K562 (cell line): ENCODE data around the gene UNC119. TPM values are rescaled to one million over a fixed set of nuclear protein-coding genes. Genes with fewer than 3 reads are reported as not detected.

Experiments used
- BCL6 ChIP-seq: fragments of 250-450 bp; sonication (Bioruptor Pico); IDR thresholded peaks from 2 replicates; pipeline ENCODE4 v1.4.0; 2020
- CCAR2 ChIP-seq: fragments of 200-400 bp; formaldehyde crosslinking; IDR thresholded peaks from 2 replicates; pipeline ENCODE4 v1.6.1; 2017; ENCODE audit warnings: mild to moderate bottlenecking, low read depth, low read length
- DNMT1 ChIP-seq: fragments of 450-650 bp; IDR thresholded peaks from 2 replicates; pipeline ENCODE4 v1.6.1; 2016; ENCODE audit warnings: antibody characterized with exemption, mild to moderate bottlenecking
- HNRNPLL ChIP-seq: fragments of 200-400 bp; formaldehyde crosslinking; IDR thresholded peaks from 2 replicates; pipeline ENCODE4 v1.6.1; 2017; ENCODE audit warnings: low read length, low read depth, mild to moderate bottlenecking; ENCODE audit not compliant: poor library complexity, severe bottlenecking
- JUND ChIP-seq, 2 experiments: IDR thresholded peaks; 2 replicates in 1 of 2; 3 replicates in 1 of 2; pipeline ENCODE4 v1.6.1; 2011; ENCODE audit warnings: borderline replicate concordance in 2 of 2, low read depth in 2 of 2, low read length in 2 of 2, improper control_type of control experiment in 1 of 2, missing biosample characterization in 1 of 2, missing genetic modification characterization in 1 of 2, missing genetic modification reagents in 1 of 2
- L3MBTL2 ChIP-seq: fragments of 450-650 bp; IDR thresholded peaks from 2 replicates; pipeline ENCODE4 v1.6.1; 2016; ENCODE audit warnings: mild to moderate bottlenecking, moderate library complexity
- POLR2H ChIP-seq: IDR thresholded peaks from 2 replicates; pipeline ENCODE4 v1.6.1; 2016; ENCODE audit warnings: missing genetic modification characterization, low read depth, mild to moderate bottlenecking, control low read depth, missing compliant biosample characterization, moderate library complexity
- PTBP1 ChIP-seq: fragments of 200-400 bp; formaldehyde crosslinking; IDR thresholded peaks from 2 replicates; pipeline ENCODE4 v1.6.1; 2017; ENCODE audit warnings: low read depth, low read length
- polyA plus RNA-seq, 8 experiments: library from polyadenylated mRNA; depleted of rRNA in 4 of 8; stranded (reverse) in 5 of 8; unstranded in 3 of 8; fragments of >200 nt; fragmentation: Nextera tagmentation in 2 of 8; fragmentation: Illumina TruSeq in 1 of 8; extraction: Ambion mirVana in 2 of 8; extraction: Trizol in 1 of 8; gene quantifications; 2 replicates each; pipeline versions ENCODE4 v1.2.1 to v1.2.3, GENCODE V29; 2011 to 2014; ENCODE audit warnings: inconsistent platforms in 1 of 8, missing spikeins in 1 of 8
- total RNA-seq, 7 experiments: library from RNA; depleted of rRNA in 6 of 7; stranded (reverse); fragments of >200 nt in 6 of 7; fragmentation: Illumina TruSeq in 2 of 7; extraction: Trizol in 2 of 7; gene quantifications; 2 replicates each; pipeline versions ENCODE4 v1.2.1 to v1.2.3, GENCODE V29; 2011 to 2021; ENCODE audit warnings: low replicate concordance in 1 of 7
- TF ChIP-seq, protein P1 (sequence below): fragments of 450-650 bp; formaldehyde crosslinking; IDR thresholded peaks from 2 replicates; pipeline ENCODE4 v1.4.0; 2022; ENCODE audit warnings: missing genetic modification characterization
- TF ChIP-seq, protein P2 (sequence below), 2 experiments: fragments of 450-650 bp; IDR thresholded peaks; 2 replicates each; pipeline ENCODE4 v1.6.1; 2018; ENCODE audit warnings: mild to moderate bottlenecking in 2 of 2, low read depth in 1 of 2; ENCODE audit not compliant: partially characterized antibody in 2 of 2
- TF ChIP-seq, protein P3 (sequence below): fragments of 450-650 bp; IDR thresholded peaks from 2 replicates; pipeline ENCODE4 v1.6.1; 2016
- TF ChIP-seq, protein P4 (sequence below): sonication (generic); formaldehyde crosslinking; IDR thresholded peaks from 2 replicates; pipeline ENCODE4 v1.8.0; 2022; ENCODE audit warnings: missing genetic modification reagents, mild to moderate bottlenecking, moderate library complexity, borderline replicate concordance
- TF ChIP-seq, protein P5 (sequence below): IDR thresholded peaks from 2 replicates; pipeline ENCODE4 v1.6.1; 2012; ENCODE audit warnings: low read depth, low read length, improper control_type of control experiment, borderline replicate concordance
- TF ChIP-seq, protein P6 (sequence below), 2 experiments: fragments of 450-650 bp; IDR thresholded peaks; 2 replicates each; pipeline ENCODE4 v1.6.1; 2016

The UNC119 gene
- total and polyA plus RNA-seq, 9 of the 15 experiments (the other 6 are each of a cell fraction or from before 2014, with no cell fraction given) = 0.37 to 47.7 (median 16.3) TPM

DNA sequence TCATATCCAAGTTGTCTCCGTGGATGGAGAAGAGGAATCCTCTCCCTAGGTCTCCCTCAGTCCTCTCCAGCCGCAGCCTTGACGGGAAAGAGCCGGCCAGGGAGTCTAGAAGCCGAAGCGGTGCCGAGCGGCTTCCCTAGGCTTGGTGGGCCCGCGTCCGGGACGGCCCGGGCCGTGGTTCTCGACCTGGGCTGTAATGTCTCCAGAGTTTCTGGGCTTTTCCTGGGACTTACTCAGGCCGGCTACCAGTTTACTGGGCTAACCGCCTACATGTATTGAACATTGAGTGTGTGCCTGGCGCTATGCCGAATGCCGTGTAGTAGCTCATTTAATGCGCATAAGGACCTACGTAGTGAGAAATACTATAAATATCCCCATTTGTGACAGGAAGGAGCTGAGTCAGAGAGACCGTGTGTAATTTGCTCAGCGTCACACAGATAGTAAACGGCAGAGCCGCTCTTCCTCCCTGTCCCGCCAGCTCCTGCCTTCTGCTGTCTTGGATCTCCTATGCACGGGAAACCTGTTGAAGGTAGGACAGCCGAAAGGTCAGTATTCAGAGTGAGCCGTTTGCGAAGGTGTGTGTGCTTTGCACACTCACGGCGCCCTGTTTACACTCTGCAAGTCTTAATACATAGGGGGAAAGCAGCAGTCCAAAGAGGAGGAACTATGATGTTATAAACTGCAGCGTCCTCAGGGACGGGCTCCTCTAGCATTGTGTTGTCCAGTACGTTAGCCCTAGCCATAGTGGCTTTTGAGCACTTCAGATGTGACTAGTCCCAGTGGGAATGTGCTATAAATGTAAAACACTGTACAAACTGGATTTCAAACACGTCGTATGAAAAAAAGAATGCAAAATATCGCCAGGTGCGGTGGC lies 47.1 kb upstream of the UNC119 start (continued):
- TF ChIP-seq, protein P1, sequence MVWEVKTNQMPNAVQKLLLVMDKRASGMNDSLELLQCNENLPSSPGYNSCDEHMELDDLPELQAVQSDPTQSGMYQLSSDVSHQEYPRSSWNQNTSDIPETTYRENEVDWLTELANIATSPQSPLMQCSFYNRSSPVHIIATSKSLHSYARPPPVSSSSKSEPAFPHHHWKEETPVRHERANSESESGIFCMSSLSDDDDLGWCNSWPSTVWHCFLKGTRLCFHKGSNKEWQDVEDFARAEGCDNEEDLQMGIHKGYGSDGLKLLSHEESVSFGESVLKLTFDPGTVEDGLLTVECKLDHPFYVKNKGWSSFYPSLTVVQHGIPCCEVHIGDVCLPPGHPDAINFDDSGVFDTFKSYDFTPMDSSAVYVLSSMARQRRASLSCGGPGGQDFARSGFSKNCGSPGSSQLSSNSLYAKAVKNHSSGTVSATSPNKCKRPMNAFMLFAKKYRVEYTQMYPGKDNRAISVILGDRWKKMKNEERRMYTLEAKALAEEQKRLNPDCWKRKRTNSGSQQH (CRISPR knock-in tag) = no peak
- TF ChIP-seq, protein P2, sequence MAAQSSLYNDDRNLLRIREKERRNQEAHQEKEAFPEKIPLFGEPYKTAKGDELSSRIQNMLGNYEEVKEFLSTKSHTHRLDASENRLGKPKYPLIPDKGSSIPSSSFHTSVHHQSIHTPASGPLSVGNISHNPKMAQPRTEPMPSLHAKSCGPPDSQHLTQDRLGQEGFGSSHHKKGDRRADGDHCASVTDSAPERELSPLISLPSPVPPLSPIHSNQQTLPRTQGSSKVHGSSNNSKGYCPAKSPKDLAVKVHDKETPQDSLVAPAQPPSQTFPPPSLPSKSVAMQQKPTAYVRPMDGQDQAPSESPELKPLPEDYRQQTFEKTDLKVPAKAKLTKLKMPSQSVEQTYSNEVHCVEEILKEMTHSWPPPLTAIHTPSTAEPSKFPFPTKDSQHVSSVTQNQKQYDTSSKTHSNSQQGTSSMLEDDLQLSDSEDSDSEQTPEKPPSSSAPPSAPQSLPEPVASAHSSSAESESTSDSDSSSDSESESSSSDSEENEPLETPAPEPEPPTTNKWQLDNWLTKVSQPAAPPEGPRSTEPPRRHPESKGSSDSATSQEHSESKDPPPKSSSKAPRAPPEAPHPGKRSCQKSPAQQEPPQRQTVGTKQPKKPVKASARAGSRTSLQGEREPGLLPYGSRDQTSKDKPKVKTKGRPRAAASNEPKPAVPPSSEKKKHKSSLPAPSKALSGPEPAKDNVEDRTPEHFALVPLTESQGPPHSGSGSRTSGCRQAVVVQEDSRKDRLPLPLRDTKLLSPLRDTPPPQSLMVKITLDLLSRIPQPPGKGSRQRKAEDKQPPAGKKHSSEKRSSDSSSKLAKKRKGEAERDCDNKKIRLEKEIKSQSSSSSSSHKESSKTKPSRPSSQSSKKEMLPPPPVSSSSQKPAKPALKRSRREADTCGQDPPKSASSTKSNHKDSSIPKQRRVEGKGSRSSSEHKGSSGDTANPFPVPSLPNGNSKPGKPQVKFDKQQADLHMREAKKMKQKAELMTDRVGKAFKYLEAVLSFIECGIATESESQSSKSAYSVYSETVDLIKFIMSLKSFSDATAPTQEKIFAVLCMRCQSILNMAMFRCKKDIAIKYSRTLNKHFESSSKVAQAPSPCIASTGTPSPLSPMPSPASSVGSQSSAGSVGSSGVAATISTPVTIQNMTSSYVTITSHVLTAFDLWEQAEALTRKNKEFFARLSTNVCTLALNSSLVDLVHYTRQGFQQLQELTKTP (IDR thresholded peaks at IDR 0.05; ENCODE audit: low read depth in 1 of 2, partially characterized antibody in 2 of 2) = peak in 1 of 2 experiments; percentile 26
- TF ChIP-seq CCAR2 (no peak), DNMT1 (peak; percentile 50; the same call in 1 of the 2 replicates), POLR2H (peak; percentile 78), PTBP1 (peak; percentile 82; the same call in 1 of the 2 replicates), JUND (IDR thresholded peaks at IDR 0.05; ENCODE audit: borderline replicate concordance, low read depth, low read length) (no peak), JUND (tag; IDR thresholded peaks at IDR 0.05; ENCODE audit: borderline replicate concordance, low read depth, low read length) (peak; percentile 70; the same call in 2 of the 3 replicates), BCL6 (CRISPR knock-in tag) (no peak), HNRNPLL (peak; percentile 54), L3MBTL2 (peak; percentile 11; the same call in 1 of the 2 replicates)
- TF ChIP-seq, protein P3, sequence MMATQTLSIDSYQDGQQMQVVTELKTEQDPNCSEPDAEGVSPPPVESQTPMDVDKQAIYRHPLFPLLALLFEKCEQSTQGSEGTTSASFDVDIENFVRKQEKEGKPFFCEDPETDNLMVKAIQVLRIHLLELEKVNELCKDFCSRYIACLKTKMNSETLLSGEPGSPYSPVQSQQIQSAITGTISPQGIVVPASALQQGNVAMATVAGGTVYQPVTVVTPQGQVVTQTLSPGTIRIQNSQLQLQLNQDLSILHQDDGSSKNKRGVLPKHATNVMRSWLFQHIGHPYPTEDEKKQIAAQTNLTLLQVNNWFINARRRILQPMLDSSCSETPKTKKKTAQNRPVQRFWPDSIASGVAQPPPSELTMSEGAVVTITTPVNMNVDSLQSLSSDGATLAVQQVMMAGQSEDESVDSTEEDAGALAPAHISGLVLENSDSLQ = peak; percentile 93
- TF ChIP-seq, protein P4, sequence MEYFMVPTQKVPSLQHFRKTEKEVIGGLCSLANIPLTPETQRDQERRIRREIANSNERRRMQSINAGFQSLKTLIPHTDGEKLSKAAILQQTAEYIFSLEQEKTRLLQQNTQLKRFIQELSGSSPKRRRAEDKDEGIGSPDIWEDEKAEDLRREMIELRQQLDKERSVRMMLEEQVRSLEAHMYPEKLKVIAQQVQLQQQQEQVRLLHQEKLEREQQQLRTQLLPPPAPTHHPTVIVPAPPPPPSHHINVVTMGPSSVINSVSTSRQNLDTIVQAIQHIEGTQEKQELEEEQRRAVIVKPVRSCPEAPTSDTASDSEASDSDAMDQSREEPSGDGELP (CRISPR knock-in tag) = peak; percentile 53; the same call in 1 of the 2 replicates
- TF ChIP-seq, protein P5, sequence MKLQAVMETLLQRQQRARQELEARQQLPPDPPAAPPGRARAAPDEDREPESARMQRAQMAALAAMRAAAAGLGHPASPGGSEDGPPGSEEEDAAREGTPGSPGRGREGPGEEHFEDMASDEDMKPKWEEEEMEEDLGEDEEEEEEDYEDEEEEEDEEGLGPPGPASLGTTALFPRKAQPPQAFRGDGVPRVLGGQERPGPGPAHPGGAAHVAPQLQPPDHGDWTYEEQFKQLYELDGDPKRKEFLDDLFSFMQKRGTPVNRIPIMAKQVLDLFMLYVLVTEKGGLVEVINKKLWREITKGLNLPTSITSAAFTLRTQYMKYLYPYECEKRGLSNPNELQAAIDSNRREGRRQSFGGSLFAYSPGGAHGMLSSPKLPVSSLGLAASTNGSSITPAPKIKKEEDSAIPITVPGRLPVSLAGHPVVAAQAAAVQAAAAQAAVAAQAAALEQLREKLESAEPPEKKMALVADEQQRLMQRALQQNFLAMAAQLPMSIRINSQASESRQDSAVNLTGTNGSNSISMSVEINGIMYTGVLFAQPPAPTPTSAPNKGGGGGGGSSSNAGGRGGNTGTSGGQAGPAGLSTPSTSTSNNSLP = no peak
- TF ChIP-seq, protein P6, sequence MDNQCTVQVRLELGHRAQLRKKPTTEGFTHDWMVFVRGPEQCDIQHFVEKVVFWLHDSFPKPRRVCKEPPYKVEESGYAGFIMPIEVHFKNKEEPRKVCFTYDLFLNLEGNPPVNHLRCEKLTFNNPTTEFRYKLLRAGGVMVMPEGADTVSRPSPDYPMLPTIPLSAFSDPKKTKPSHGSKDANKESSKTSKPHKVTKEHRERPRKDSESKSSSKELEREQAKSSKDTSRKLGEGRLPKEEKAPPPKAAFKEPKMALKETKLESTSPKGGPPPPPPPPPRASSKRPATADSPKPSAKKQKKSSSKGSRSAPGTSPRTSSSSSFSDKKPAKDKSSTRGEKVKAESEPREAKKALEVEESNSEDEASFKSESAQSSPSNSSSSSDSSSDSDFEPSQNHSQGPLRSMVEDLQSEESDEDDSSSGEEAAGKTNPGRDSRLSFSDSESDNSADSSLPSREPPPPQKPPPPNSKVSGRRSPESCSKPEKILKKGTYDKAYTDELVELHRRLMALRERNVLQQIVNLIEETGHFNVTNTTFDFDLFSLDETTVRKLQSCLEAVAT (IDR thresholded peaks at IDR 0.05) = peak in 1 of 2 experiments; percentile 1; a peak in 1 of 4 replicates
